Fibroblast of skin of abdomen (primary cell): ENCODE data around the gene WRAP53.

Experiments used
- DNase-seq: peaks from one replicate; pipeline ENCODE4 v3.0.0-alpha.2; 2013

Gene WRAP53

GRCh38 chr17:7745748-7746470 is 57.6 kb downstream of the WRAP53 start:
- DNase-seq = peak; percentile 65

- DNase-seq = peak; percentile 65
Observed at GRCh38 chr17:7747635-7748071, 59.4 kb downstream of the WRAP53 start.

DNA sequence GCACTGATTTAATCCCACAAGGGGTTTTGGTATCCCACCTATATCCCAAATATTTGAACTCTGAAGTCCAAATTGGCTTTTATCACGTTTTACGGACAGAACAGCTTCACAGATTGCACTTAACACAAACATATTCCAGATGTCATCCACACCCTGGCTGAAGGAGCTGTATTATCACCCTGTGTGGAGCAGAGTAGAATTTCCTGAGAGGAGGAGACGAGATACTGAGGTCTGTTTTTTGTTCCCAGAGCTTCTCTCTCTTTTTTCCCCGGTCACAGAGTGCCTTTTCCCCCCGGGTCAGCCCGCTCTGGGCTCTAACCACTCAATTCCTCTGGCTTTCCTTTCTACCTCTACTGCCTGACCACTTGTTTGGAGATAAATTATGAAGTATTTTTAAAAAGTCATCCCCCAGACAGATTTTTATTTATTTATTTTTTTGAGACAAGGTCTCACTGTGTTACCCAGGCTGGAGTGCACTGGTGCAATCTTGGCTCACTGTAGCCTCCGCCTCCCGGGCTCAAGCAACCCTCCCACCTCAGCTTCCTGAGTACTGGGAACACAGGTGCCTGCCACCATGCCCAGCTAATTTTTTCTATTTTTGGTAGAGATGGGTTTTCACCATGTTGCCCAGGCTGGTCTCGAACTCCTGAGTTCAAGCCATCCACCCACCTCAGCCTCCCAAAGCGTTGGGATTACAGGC is 59.9 kb downstream of the WRAP53 start:
- peak; percentile 22 for DNase-seq

DNA sequence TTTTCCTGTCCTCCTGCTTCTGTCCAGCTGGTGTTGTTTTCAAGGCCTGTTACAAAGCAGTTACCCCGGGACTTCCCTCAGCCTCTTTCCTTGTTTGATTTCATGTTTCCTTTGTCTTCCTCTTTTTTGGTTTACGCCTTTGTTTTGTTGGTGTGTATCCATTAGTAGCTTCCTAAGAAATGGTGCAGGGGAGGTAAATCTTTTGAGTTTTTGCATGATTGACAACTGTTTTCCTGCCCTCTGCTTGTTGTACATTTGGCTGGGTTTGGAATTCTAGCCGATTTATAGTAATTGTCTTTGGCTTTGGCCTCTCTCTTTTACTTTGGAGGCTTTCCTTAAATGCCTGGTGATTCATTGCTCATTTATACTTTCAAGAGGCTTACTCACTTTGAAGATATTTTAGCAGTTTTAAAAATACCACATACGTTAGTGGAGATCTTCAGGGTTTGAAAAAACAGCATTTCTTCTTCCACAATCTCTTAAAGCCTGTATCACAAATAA is 62.1 kb downstream of the WRAP53 start:
- DNase-seq = peak; percentile 94
